NCI-H2196 treated with DMSO at 0.1 percent for 48 hours (cell line): ENCODE measurements around the gene TAF4.

Experiments
- DNase-seq: peaks from one replicate; lab custom pipeline; 2025; ENCODE audit not compliant: unreplicated experiment; lab: John Stamatoyannopoulos, UW

The TAF4 gene

GRCh38 chr20:62044631-62045030, 21.1 kb downstream of the TAF4 start:
- no peak for DNase-seq

- no peak for DNase-seq
These were observed 22.4 kb downstream of the TAF4 start for GRCh38 chr20:62043131-62043914.

DNA sequence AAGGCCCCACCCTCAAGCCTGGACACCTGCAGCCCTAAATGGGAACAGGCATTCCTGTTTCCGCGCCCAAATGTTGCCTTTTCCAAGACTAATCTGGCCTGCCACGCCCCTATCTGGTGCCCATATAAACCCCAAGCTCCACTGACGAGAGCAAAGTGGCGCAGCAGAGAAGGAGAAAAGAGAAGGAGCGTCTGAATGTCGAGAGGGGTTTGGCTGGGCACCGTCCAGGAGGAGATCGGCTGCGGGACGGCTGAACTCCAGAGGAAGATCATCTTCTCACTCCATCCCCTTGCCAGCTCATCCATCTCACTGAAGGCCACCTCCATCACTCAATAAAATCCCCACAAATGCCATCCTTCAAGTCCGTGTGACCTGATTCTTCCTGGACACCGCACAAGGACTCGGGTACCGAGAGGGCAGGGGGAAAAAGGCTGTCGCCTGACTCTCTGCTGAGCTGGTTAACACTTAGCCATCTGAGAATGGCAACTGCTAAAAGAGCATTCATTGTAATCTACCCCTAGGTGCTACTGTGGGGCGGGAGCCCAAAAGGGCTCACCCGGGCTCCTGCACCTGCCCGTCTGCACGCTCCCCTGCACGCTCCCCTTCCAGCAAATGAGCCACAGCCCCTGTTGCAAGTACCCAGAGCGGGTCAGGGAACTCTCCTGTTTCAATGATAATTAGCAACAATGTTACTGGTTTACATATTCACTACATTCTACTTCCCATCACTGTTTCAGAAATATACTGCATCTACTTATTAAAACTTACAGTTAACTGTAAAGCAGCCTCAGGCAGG, 23.5 kb downstream of the TAF4 start:
- no peak for DNase-seq

GRCh38 chr20:62040933-62041332, 24.7 kb downstream of the TAF4 start:
- DNase-seq = no peak

GRCh38 chr20:62040381-62040922, 25.2 kb downstream of the TAF4 start:
- DNase-seq = no peak

- no peak for DNase-seq
These were observed 25.9 kb downstream of the TAF4 start for GRCh38 chr20:62039738-62040137.

GRCh38 chr20:62032609-62033368, 32.9 kb downstream of the TAF4 start:
- DNase-seq = no peak

DNA sequence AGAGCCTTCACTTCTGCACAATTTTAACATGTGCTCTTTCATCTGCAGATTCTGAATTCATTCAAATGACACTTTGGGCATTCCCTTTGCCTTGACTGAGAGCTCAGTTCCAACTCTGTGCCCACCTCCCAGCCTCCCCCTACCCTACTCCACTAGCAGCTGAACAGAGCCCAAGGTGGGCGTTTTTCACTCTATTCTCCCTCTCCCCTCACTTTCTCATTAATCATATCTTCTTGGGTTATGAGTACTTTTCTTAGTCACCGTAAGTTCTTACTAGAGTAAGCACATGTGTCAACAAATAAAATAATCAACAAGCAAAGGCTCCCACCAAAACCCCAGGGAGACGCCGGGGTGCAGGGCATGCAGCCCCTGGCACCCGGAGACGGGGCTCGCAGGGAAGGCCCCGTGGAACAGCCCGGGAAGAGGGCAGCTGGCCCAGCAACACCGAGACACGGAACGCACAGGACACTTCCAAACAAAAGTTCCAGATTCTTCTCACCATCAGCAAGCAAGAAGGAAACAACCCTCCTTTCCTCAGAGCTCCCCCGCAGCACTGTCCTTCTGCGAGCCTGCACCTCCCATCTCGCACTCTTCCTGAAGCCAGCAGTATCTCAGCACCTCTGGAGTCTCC, 34.1 kb downstream of the TAF4 start:
- no peak for DNase-seq

GRCh38 chr20:62030834-62031434, 34.7 kb downstream of the TAF4 start:
- DNase-seq = no peak

- DNase-seq = no peak
These were observed 35.3 kb downstream of the TAF4 start for GRCh38 chr20:62030357-62030756.

- DNase-seq = no peak
These were observed 35.7 kb downstream of the TAF4 start for GRCh38 chr20:62029949-62030348.

GRCh38 chr20:62029296-62029695, 36.4 kb downstream of the TAF4 start:
- DNase-seq = no peak

- DNase-seq = no peak
These were observed 37.3 kb downstream of the TAF4 start for GRCh38 chr20:62028384-62028783.

GRCh38 chr20:62027698-62028321, 37.9 kb downstream of the TAF4 start:
- DNase-seq = no peak

- no peak for DNase-seq
These were observed 38.6 kb downstream of the TAF4 start for GRCh38 chr20:62027116-62027515.

- no peak for DNase-seq
These were observed 39.2 kb downstream of the TAF4 start for GRCh38 chr20:62026564-62026856.

DNA sequence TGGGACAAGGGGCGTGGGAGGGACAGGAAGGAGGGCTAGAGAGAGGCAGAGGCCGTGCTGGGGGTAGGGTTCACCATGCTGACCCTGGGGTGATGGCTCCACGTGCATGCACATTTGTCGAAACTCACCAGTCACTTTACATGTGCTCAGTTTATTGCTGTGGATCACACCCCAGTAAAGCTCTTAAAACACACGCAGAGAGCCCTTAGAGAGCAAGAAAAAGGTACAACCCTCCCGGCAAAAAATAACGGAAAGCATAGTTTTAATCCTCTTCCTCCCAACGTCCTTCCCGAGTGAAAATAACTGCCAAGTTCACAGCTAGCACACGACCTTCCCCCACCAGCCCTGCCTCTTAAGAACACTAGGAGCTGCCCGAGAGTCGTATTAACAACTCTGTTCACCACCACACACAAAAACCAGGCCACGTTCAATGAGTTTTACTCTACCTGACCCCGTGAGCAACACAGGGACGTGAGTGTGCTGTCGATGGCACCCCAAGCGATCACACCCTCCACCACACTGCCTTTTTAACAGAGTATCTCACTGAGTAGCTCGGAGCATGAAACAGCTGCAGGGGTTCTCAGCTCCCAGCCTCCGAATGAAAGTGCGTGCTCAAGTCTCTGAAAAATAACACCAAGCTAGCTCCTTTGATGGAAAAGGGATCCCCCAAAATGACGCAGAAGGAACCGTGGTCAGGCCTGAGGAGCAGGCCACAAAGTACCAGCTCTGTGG, 39.7 kb downstream of the TAF4 start:
- DNase-seq = no peak

- no peak for DNase-seq
These were observed 40.3 kb downstream of the TAF4 start for GRCh38 chr20:62025394-62025793.

DNA sequence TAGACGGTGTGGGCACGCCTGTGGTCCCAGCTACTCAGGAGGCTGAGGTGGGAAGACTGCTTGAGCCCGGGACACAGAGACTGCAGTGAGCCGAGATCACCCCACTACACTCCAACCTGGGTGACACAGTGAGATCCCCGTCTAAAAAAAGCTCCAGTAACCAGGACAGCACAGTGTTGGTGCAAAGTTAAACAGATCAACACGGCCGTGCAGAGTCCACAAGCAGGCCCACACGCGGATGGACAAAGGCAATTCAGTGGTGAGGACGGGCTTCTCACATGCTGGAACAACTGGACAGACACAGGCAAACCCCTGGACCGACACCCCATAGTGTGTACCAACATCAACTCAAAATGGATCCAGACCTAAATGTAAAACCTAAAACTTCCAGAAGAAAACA, 41.7 kb downstream of the TAF4 start:
- DNase-seq = no peak
